Panc1 (cell line): Measurements from ENCODE around the gene LPP. TPM values are rescaled to one million over a fixed set of nuclear protein-coding genes. Genes with fewer than 3 reads are reported as not detected.

Experiments
- ATAC-seq: fragments of 200-7000 bp; cut with Tn5 transposase; 2 replicates; pipeline ENCODE4 v1.9.1; 2020; ENCODE audit warnings: mild to moderate bottlenecking, moderate library complexity
- BruUV-seq: library from RNA; stranded (reverse); fragments of 400-500 nt; replicated peaks from 2 replicates; lab custom pipeline; 2021; lab: Mats Ljungman, UMichigan
- CTCF ChIA-PET: fragments of 300-600 bp; sonication (Branson Sonifier 250); formaldehyde crosslinking; loops from one replicate; lab custom pipeline; 2022; ENCODE audit warnings: antibody characterized with exemption; lab: Charles Lee
- POLR2A ChIA-PET: fragments of 300-600 bp; sonication (Branson Sonifier 250); formaldehyde crosslinking; loops from one replicate; lab custom pipeline; 2022; ENCODE audit warnings: antibody characterized with exemption; lab: Charles Lee
- DNase-seq: peaks from one replicate; pipeline ENCODE4 v3.0.0-alpha.2; 2010; ENCODE audit warnings: low read depth, low spot score
- H3K27ac ChIP-seq: 2 replicates; pipeline ENCODE4 v1.5.1; 2011; ENCODE audit warnings: mild to moderate bottlenecking, low read length, inconsistent platforms
- H3K27me3 ChIP-seq: fragments of 200-500 bp; sonication (Bioruptor generic); 2 replicates; pipeline ENCODE4 v1.6.0; 2014; ENCODE audit warnings: low read length, inconsistent platforms; ENCODE audit not compliant: control insufficient read depth, insufficient read depth
- H3K36me3 ChIP-seq: fragments of 200-500 bp; sonication (Bioruptor generic); 2 replicates; pipeline ENCODE4 v1.5.1; 2014; ENCODE audit warnings: inconsistent platforms, mild to moderate bottlenecking, low read length, moderate library complexity; ENCODE audit not compliant: control insufficient read depth, insufficient read depth
- H3K4me1 ChIP-seq: 2 replicates; pipeline ENCODE4 v1.5.1; 2011; ENCODE audit warnings: inconsistent platforms, mild to moderate bottlenecking, low read length, moderate library complexity; ENCODE audit not compliant: control insufficient read depth, insufficient read depth
- H3K4me3 ChIP-seq, 2 experiments: 2 replicates each; pipeline ENCODE4 v1.5.1; 2011 to 2012; ENCODE audit warnings: low read depth in 2 of 2, low read length in 2 of 2, mild to moderate bottlenecking in 2 of 2, inconsistent platforms in 1 of 2, moderate library complexity in 1 of 2
- H3K9me3 ChIP-seq: fragments of 200-500 bp; sonication (Bioruptor generic); 2 replicates; pipeline ENCODE4 v1.5.1; 2014; ENCODE audit warnings: low read depth, mild to moderate bottlenecking, inconsistent platforms, low read length, moderate library complexity; ENCODE audit not compliant: control insufficient read depth, insufficient read depth
- POLR2AphosphoS5 ChIP-seq: IDR thresholded peaks from 2 replicates; pipeline ENCODE4 v1.6.1; 2012; ENCODE audit warnings: mild to moderate bottlenecking, low read depth, low read length, moderate library complexity
- SIN3A ChIP-seq: IDR thresholded peaks from 2 replicates; pipeline ENCODE4 v1.6.1; 2012; ENCODE audit warnings: low read depth, mild to moderate bottlenecking, low read length, moderate library complexity, borderline replicate concordance; ENCODE audit not compliant: insufficient read depth
- TCF7L2 ChIP-seq: IDR thresholded peaks from 2 replicates; pipeline ENCODE4 v1.6.1; 2011; ENCODE audit warnings: mild to moderate bottlenecking, low read depth, low read length, inconsistent platforms
- in situ Hi-C: cut with HindIII; loops from 2 replicates; pipeline ENCODE4 v1.10.0; 2016; ENCODE audit warnings: low sequenced_read_pairs, low pct_unique_long_range_greater_than_20kb
- intact Hi-C: fragments of 100-400 bp; cut with micrococcal nuclease; formaldehyde crosslinking; loops from one replicate; pipeline ENCODE4 v1.10.0; 2022; ENCODE audit not compliant: unreplicated experiment
- total RNA-seq: library from RNA; stranded (reverse); gene quantifications from one replicate; pipeline ENCODE4 v1.2.1, GENCODE V29; 2021; ENCODE audit not compliant: unreplicated experiment
- TF ChIP-seq, protein P1 (sequence below): fragments of 450-650 bp; IDR thresholded peaks from 2 replicates; pipeline ENCODE4 v1.5.1; 2017; ENCODE audit warnings: mild to moderate bottlenecking
- TF ChIP-seq, protein P2 (sequence below), 2 experiments: IDR thresholded peaks; 2 replicates each; pipeline ENCODE4 v1.6.1; 2011 to 2012; ENCODE audit warnings: low read depth in 2 of 2, control low read depth in 1 of 2, low read length in 1 of 2, mild to moderate bottlenecking in 1 of 2, moderate library complexity in 1 of 2; ENCODE audit not compliant: insufficient read depth in 1 of 2

Gene LPP
- total RNA-seq, 1 experiment from 2014 or later = 90.0 TPM

DNA sequence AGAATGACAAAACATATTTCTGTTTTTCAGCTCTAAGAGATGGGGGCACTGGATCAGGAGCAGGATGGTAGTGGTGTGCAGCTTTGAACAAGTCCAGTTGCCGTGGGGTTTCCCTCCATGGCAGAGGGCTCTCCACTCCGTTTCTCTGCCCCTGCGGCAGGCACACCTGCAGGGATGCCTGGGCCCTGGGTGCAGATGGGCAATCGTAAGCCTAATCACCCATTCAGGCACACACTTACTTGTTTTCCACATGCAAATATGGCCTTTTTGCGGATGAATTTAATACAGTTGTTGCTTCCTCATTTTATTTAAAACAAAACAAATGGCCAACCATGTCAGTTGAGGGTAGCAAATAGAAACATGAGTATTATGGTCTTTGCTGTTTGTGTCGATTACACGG lies 85.1 kb downstream of the LPP start:
- H3K4me3 ChIP-seq = no peak overlapping the region
- ATAC-seq (no peak), DNase-seq (no peak)
- peaks cover 18% of the 10 kb centered on the region for H3K4me1 ChIP-seq
- no peak overlapping the region for H3K27ac ChIP-seq
- in situ Hi-C loops (no loop called here), intact Hi-C loops (no loop called here)
- CTCF ChIA-PET = no interaction called here
- TF ChIP-seq TCF7L2 (no peak), SIN3A (no peak), POLR2AphosphoS5 (no peak)
- TF ChIP-seq, protein P1, sequence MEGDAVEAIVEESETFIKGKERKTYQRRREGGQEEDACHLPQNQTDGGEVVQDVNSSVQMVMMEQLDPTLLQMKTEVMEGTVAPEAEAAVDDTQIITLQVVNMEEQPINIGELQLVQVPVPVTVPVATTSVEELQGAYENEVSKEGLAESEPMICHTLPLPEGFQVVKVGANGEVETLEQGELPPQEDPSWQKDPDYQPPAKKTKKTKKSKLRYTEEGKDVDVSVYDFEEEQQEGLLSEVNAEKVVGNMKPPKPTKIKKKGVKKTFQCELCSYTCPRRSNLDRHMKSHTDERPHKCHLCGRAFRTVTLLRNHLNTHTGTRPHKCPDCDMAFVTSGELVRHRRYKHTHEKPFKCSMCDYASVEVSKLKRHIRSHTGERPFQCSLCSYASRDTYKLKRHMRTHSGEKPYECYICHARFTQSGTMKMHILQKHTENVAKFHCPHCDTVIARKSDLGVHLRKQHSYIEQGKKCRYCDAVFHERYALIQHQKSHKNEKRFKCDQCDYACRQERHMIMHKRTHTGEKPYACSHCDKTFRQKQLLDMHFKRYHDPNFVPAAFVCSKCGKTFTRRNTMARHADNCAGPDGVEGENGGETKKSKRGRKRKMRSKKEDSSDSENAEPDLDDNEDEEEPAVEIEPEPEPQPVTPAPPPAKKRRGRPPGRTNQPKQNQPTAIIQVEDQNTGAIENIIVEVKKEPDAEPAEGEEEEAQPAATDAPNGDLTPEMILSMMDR = no peak
- TF ChIP-seq, protein P2, sequence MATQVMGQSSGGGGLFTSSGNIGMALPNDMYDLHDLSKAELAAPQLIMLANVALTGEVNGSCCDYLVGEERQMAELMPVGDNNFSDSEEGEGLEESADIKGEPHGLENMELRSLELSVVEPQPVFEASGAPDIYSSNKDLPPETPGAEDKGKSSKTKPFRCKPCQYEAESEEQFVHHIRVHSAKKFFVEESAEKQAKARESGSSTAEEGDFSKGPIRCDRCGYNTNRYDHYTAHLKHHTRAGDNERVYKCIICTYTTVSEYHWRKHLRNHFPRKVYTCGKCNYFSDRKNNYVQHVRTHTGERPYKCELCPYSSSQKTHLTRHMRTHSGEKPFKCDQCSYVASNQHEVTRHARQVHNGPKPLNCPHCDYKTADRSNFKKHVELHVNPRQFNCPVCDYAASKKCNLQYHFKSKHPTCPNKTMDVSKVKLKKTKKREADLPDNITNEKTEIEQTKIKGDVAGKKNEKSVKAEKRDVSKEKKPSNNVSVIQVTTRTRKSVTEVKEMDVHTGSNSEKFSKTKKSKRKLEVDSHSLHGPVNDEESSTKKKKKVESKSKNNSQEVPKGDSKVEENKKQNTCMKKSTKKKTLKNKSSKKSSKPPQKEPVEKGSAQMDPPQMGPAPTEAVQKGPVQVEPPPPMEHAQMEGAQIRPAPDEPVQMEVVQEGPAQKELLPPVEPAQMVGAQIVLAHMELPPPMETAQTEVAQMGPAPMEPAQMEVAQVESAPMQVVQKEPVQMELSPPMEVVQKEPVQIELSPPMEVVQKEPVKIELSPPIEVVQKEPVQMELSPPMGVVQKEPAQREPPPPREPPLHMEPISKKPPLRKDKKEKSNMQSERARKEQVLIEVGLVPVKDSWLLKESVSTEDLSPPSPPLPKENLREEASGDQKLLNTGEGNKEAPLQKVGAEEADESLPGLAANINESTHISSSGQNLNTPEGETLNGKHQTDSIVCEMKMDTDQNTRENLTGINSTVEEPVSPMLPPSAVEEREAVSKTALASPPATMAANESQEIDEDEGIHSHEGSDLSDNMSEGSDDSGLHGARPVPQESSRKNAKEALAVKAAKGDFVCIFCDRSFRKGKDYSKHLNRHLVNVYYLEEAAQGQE (IDR thresholded peaks at IDR 0.05; ENCODE audit: insufficient read depth in 1 of 2, low read depth in 2 of 2, low read length in 1 of 2) = no peak
- no peaks in the 10 kb centered on the region for H3K36me3 ChIP-seq
- POLR2A ChIA-PET = no interaction called here
- H3K9me3 ChIP-seq = no peaks in the 10 kb centered on the region
- no peaks in the 10 kb centered on the region for H3K27me3 ChIP-seq
- no TSS peak for BruUV-seq

DNA sequence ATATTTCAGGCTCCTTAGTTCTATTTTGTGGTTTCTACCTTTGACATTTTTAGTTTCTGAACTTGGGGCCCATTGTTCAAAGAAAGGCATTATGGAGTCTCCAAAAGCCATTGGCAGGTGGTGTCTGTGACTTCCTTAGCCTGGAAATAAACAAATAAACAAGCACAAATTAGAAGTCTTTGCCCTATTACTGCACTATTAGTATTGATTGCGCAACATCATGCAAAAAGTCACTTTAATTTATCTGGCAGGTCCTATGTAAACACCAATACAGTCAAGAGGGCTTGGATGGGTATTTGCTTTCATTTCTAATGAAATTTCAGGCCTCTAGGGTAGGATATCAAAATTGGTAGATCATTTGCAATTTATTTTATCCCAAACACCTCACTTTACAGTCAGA lies 85.6 kb downstream of the LPP start:
- BruUV-seq = no TSS peak
- ATAC-seq (no peak), DNase-seq (no peak)
- Histone ChIP-seq H3K4me3 (no peak overlapping the region), H3K27me3 (no peaks in the 10 kb centered on the region), H3K9me3 (no peaks in the 10 kb centered on the region), H3K36me3 (no peaks in the 10 kb centered on the region), H3K4me1 (peaks cover 24% of the 10 kb centered on the region), H3K27ac (no peak overlapping the region)
- ChIA-PET CTCF (no interaction called here), POLR2A (no interaction called here)
- intact Hi-C loops (no loop called here), in situ Hi-C loops (no loop called here)
- TF ChIP-seq, protein P2 (IDR thresholded peaks at IDR 0.05; ENCODE audit: insufficient read depth in 1 of 2, low read depth in 2 of 2, low read length in 1 of 2) = no peak
- TF ChIP-seq POLR2AphosphoS5 (no peak), TCF7L2 (no peak), SIN3A (no peak)
- TF ChIP-seq, protein P1 = no peak
